ENCODE measurements around the gene RUNX1. TPM values are rescaled to one million over a fixed set of nuclear protein-coding genes. Genes with fewer than 3 reads are reported as not detected.

Gene RUNX1
- 10 to 100 TPM in 1 of 5 donors, 1 to 10 TPM in 4; 7.6 to 13.6 (median 8.9) TPM for polyA plus RNA-seq (ENCODE audit: insufficient read depth in 1 of 5, insufficient read length in 5 of 5, low replicate concordance in 1 of 5)
- long read RNA-seq, donor 1, full-length matches to known transcripts, result 3 of 3 reads
- long read RNA-seq, donor 1, partial matches to known transcripts, result 0 of 3 reads
- long read RNA-seq, donor 1, other reads (novel, unspliced or antisense), result 0 of 3 reads
- long read RNA-seq, donor 2, full-length matches to known transcripts, result 1 of 1 reads
- long read RNA-seq, donor 2, partial matches to known transcripts, result 0 of 1 reads
- long read RNA-seq, donor 2, other reads (novel, unspliced or antisense), result 0 of 1 reads
- long read RNA-seq, donor 3, full-length matches to known transcripts, result 1 of 1 reads
- long read RNA-seq, donor 3, partial matches to known transcripts, result 0 of 1 reads
- long read RNA-seq, donor 3, other reads (novel, unspliced or antisense), result 0 of 1 reads
- long read RNA-seq, donor 4, result 0 reads
- long read RNA-seq, donor 5, result 0 reads
- long read RNA-seq, donor 6, partial matches to known transcripts, result 5 of 5 reads
- long read RNA-seq, donor 6, other reads (novel, unspliced or antisense), result 0 of 5 reads
- long read RNA-seq, donor 7, full-length matches to known transcripts, result 2 of 2 reads
- long read RNA-seq, donor 7, partial matches to known transcripts, result 0 of 2 reads
- long read RNA-seq, donor 7, other reads (novel, unspliced or antisense), result 0 of 2 reads
- long read RNA-seq, donor 8, result 0 reads

DNA sequence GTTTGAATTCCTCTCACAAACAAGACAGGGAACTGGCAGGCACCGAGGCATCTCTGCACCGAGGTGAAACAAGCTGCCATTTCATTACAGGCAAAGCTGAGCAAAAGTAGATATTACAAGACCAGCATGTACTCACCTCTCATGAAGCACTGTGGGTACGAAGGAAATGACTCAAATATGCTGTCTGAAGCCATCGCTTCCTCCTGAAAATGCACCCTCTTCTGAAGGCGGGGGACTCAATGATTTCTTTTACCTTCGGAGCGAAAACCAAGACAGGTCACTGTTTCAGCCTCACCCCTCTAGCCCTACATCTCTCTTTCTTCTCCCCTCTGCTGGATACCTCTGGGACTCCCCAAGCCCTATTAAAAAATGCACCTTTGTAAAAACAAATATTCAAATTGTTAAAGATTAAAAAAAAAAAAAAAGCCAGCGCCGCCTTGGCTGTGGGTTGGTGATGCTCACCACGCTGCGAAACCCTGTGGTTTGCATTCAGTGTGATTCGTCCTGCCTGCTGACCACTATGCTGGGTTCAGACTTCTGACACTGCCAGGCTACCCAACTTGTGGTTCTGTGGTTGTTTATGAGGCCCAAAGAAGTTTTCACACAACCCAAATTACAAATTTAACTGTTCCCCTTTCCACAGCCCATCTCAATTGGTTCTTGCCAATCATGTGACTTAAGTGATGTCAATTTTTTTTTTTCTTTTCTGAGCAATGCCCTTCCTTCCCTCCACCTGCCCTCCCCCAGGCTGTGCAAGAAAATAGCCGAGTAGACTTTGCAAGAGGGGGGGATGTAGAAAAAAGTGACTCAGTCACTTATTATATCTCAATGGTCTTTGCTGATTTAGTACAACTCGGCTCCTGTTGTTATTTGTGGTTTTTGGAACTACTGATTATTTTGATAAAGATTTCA, at the start of gene RUNX1:
RUNX1 (minus strand) TSS at position 597 of the 912 bp plus-strand sequence.
- no peak for DNase-seq

DNA sequence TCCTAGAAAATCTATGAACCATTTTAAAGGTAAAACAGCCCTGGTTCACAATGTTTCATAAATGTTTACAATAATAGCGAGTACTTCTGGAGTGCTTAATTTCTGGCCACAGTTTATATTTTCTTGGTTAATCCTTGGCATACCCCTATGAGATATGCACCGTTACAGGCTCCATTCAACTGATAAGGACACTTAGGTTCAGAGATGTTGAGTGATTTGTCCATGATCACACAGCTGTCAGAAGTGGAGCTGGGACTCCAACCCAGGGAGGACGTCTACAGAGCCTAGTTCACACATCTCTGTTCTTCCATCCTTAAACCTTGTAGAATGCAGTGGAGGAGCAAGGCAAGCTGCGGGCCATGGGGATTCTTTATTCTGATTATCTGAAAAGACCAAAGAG, 48.4 kb upstream of the RUNX1 start:
- no peak for DNase-seq

DNA sequence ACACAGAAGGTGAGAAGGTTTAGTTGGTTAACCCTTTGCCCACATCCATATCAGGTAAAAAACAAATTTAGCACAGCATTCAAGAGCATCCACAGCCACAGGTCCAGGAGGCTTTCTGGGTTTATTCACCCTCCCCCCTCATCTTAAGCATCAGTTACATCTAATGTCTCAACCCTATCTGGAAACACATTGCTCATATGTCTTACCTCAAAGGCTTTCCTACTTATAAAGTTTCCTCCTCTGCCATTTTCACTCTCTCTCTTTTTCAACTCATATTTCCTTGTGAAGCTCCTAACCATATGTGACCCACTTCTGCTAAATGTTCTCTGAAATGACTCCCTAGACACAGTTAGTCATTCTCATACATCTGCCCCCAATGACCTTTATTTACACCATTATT, 47.9 kb upstream of the RUNX1 start:
- DNase-seq, result no peak

DNA sequence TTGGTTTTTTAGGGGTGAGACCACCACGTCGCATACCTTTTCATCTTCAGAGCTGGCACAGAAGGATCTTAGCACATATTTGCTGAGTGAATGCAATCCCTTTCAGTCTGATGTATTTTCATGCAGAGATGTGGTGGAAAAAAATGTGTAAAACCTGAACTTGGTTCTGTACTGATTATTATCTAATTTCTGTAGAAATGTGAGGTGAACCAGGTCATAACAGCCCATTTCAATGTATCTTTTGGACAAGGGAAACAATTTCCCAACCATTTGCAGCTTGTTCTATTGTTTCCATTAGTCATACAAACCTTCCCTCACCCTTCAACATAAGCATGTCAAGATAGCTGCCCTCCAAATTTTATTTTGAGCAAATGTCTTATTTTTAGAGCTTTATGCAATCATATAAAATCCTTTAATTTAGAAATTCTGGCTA, 46.8 kb upstream of the RUNX1 start:
- DNase-seq, result no peak

DNA sequence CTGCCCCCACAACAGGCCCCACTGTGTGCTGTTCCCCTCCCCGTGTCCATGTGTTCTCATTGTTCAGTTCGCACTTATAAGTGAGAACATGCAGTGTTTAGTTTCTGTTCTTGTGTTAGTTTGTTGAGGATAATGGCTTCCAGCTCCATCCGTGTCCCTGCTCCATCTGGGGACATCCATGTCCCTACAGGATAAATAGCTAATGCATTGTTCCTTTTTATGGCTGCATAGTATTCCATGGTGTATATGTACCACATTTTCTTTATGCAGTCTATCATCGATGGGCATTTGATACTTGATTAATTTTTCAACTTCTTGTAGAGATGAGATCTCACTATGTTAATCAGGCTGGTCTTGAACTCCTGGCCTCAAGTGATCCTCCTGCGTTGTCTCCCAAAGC, 44.4 kb upstream of the RUNX1 start:
- no peak for DNase-seq

DNA sequence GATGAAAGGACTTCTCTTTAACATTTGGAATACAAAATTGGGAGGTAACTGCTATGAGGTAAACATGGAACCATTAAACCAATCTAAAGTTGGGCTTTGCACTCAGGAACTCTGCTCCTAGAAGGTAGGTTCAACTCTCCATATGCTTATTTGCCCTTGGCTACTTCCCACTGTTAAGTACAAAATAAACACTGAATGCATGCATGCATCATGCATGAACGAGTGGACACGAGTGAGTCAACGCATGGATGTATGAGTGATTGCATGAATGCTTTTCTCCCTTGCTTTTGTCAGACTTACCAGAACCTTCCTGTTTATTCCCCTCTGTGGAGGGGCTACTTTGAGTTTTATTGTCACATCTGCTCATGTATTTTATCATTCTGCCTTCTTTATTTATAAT, 42.4 kb upstream of the RUNX1 start:
- DNase-seq, result no peak

DNA sequence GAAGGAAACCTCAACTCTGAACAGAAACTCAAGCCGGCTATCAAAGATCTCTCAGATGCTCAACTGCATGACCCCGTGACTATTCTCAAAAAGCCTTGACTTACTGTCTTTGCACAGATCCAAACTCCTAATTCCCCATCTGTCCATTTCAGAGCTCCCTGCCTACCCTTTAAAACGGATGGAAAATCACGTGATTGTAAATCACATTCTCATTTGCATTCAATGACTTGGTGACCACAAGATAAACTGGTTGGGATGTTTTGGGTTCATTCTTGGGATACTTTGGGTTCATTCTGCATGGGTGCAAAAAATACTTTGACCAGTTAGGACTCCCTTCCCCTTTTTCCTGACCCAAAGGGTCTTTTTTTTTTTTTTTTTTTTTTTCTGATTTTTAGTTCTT, 41.3 kb upstream of the RUNX1 start:
- no peak for DNase-seq

DNA sequence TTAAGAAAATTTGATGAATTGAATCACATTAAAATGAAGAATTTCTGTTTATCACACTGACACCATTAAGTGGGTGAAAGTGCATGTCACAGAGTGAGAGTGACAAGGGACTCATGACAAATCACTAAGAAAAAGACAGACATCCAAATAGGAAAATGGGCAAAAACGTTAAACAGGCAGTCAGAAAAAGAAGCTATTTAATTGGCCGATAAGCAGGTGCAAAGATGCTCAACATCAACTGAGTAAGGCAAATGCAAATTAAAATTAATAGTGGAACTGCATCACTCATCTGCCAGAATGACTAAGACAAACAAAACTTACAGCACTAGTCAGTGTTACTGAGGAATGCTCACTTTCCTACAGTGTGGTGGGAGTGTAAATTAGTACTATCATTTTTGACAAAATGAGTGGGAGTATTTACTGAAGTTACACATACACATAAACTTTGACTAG, 39.2 kb upstream of the RUNX1 start:
- no peak for DNase-seq

DNA sequence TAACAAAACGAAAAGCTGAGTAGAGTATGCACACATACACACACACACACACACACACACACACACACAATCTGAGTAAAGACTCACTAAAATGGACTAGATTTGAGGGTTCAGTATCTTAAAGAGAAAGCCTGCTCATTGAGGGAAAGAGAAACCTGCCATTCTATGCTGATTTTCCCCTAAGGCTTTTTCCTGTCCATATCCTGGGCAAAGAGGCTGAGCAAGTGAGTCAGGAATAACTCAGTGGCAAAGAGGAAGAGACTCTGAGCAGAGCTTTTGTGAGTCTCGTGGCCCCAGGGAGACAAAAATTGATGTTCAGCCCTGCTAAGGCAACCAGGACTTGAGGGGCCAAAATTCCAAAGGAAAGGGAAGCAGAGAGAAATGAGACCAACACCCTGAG, 37.3 kb upstream of the RUNX1 start:
- DNase-seq, result no peak

DNA sequence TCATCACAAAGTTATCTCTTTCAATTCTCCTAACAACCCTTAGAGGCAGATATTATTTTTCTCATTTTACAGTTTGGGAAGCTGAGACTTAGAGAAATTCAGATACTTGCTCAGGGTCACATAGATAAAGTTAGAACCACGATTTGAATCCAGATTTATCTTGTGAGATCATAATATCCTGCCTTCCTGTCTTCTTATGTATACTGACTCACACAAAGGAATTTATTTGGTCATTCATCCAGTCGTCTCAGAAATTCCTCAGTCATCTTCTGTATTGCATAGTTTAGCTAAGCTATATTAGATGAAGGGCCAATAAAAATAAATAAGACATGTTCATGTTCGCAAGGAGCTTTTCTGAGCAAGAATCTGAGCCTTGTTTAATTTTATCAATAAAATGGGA, 35.8 kb upstream of the RUNX1 start:
- no peak for DNase-seq

DNA sequence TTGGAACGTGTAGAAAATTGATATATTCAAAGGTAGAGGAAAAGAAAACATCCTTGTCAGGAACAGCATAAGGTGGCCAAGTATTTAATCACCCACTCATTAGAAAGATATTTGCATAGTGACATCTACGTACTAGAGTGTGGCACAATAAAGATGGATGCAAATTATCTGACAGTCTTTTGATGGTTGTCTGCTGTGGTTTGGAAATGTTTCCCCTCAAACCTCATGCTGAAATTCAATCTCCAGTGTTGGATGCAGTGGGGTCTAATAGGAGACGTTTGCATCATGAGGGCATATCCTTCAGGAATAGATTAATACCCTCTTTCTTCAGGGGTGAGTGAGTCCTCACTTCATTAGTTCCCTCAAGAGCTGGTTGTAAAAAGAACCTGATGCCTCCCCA, 34.1 kb upstream of the RUNX1 start:
- DNase-seq, result no peak

DNA sequence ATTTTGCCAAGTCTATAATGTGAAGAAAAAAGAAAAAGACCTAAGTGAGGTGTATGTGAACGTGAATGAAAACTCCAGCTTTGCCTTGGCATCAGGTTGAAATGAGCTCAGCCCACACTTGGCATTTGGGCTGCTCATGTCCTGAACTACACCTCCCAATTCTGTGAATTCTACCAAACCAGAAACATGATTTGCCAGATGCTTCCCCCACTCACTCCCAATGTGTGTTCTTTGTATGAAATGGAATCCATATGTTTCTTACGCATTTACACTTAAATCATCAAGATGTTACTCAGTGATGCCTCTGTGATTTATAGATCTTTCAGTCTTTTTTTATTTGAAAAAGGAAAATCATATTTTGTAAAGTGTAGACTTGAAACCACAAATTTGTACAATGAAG, 32.8 kb upstream of the RUNX1 start:
- no peak for DNase-seq

DNA sequence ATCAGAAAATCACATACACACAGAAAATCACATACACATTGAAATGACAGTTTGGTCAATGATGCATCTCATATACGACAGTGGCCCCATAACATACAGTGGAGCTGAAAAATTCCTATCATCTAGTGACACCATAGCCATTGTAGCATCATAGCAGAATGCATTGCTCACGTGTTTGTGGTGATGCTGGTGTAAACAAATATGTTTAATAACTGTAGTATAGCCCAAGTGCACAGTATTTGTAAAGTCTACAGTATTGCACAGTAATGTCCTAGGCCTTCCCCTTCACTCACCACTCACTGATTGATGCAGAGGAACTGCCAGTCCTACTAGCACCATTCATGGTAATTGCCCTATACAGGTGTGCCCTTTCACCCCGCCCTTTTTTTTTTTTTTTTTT, 30.1 kb upstream of the RUNX1 start:
- no peak for DNase-seq

DNA sequence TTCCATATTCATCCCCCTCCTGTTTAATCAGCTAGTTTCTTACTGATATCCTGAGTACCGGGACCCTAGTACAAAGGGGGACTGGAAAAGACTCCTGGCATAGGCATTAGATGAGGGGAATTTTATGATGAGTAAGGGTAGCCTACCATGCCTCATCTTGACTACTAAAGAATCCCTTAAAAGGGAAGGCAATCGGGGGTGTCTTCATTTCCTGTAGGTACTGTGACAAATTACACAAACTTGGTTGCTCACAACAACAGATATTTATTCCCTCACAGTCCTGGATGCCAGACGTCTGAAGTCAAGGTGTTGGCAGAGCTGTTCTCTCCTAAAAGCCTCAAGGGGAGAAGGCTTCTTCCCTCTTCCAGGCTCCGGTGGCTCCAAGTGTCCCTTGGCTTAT, 28.9 kb upstream of the RUNX1 start:
- DNase-seq, result no peak

DNA sequence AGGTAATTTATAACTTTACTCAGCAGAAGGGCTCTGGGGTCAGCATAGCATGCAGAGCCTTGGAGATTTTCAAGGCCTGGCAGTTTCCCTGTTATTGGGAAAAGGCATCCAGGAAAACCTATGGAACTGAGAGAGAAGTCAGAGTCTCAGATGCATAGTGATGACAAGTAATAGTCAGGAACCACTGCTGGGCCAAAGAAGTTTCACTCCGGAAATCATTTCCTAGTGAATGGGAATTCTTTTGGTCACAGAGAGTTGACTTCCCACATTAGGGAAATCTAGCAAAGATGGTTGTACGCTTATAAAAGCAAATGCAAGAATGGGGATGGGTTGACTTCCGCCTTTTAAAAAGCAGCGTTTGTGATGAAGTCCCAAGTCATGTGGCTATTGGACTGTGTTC, 28.4 kb upstream of the RUNX1 start:
- no peak for DNase-seq

DNA sequence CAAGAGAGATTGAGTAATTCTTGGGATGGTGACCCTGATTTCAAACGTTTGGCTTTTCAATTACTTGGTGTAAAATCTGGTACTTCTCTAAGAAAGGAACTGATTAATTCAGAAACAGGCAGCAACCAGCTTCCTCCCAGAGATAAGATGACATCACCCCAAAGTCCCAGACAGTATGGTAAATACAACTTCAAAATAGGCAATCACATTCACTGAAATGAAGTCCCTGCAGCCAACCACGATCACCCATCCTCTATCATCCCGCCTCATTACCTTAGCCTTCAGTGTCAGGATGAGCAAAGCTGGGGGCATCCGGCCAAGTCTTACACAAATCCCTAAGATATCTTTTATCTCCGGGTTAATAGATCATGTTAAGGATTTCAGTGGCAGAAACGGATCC, 26.4 kb upstream of the RUNX1 start:
- DNase-seq, result peak; percentile 7 to 20

DNA sequence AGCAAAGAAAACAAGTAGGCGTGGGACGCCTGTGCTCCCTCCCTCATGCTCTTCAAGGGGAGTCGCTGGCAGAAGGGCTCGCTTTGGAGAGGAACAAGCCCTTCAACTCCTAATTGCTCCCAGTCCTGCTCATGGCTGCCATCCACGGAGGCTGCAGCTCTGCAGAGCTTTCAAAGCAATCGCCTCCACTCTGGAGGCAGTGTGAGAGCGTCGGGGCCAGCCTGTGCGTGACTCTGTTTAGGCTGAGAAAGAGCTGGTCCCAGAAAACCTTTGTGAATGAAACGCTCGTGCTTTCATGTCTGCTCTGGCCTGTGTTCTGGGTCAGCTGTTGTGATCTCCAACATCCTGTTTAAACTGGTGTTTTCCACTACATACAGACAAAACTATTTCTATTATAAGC, 23.9 kb upstream of the RUNX1 start:
- DNase-seq, result peak; percentile 69 to 78

DNA sequence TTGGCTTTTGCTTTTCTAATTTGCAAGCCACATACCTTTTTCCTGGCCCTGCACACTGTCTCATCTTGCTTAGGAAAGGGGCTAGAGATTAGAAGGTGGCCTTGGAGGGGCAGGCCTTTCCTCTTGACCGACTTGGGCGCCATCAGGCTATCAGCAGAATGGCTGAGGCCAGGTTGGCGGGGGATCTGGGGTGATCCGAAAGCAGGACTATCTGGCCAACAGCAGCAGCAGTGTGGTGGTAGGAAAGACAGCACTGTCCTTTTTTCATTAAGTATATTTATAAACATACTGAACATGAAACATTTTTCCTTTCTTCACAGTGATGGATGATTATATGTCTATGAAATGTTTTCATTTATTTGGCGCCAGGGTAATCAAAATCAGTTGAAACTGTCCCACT, 23.5 kb upstream of the RUNX1 start:
- peak in 1 of 2 donors; percentile 33 for DNase-seq

DNA sequence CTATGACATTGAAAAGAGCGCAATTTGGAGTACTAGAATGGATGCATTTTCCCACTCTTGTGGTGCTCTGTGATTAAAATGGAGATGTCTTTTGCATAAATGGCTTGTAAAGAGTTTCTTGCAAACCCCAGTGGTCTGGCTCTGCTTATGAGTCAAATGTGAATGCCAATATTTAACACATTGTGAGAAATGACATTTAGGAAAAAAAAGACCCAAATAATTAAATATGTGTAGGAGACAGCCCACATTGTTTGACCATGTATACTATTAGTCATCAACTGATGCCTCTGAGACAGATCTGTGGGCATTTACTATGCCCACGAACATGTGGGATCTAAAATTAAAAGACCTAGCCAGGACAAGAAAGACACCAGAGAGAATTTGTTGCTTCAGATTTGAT, 22.2 kb upstream of the RUNX1 start:
- DNase-seq, result no peak

DNA sequence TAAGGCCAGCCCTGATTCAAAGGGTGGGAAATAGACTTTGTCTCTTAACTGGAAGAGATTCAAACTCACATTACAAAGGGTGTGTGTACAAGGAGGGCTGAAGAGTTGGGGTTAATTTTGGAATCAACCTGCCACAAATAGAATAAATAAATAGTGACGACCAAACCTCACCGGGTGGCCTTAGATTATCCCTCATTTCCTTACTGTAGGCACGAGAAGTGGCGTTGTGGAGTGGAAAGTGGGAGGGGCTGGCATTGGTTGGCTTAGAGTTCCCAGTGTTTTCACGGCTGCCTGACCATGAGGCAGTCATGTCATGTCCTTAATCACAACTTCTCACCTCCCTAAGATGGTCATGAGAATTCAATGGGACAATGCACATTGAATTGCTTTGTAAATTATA, 21.3 kb upstream of the RUNX1 start:
- no peak for DNase-seq

DNA sequence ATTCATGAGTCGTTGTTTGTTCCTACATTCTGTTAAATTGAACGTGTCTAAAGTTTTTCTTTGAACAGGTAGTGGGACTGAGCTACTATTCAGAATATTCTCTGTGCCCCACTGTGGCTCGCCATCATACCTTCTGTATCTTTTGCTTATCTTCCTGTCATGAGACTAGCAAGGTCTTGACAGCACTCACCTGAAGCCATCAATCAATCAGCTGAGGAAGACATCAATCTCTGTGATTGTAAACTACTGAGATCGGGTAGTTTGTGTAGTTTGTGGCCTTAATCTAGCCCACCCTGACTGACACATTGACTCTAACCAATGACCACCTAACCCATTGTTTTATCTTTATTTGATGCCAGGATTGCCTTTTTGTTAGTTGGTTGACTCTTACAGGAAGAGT, 17.7 kb upstream of the RUNX1 start:
- DNase-seq, result no peak

Data from right lung (tissue), 10 donors.